HG03045 (cell line): ENCODE data around the gene GRIN3A.

Experiments used
- ATAC-seq: cut with Tn5 transposase; IDR thresholded peaks from one replicate; pipeline ENCODE4 v1.9.1; 2021; ENCODE audit warnings: mild to moderate bottlenecking, moderate library complexity; ENCODE audit not compliant: unreplicated experiment

GRIN3A gene

DNA sequence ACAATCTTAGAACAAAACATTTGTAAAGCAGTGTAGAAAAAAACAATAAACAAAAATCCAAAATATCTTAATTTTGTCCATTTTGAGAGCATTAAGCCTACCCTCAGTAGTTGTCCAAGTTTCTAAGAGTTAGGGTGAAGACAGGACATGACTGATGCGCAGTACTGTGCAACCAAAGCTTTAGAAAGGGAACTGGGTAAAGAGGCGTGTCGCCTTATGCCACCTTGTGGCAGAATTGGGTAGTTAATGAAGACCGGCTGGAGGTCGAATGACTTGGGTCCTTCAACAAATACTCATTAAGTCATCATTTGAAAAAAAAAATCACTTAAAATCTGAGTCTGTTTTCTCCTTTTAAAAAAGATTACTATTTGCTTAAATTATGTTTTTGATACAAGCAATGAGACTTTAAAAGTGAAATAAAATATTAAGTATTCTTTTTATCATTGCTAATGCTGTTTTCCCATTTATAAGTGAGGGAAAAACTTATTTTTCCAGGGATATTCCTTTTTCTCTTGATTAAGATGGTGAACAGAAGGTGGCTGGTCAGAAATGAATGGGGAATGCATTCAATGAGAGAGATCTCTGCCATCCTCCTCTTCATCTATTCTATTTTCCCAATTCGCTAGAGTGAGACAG lies 208.3 kb downstream of the GRIN3A start:
- peak; percentile 38 for ATAC-seq

DNA sequence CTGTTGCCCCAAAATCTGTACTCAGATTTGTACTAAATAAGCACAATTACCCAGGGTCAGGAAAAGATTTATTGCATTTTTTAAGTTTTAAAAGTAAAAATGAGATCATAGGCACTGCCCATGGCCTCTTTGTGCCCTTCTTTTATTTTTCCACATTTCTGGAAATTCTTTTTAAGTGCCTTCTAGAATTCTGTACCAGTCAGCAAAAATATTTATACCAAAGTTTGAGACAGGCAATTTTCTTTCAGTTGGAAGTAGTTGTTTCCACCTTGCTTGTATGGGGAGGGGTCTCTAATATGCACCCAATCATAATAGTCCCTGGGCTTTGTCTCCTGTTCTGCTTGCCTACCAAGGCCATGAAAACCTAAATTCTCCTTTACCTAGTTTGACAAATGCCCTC lies 210.4 kb downstream of the GRIN3A start:
- no peak for ATAC-seq

GRCh38 chr9:101527066-101527465 lies 211.4 kb downstream of the GRIN3A start:
- no peak for ATAC-seq

GRCh38 chr9:101524371-101524770 lies 214.1 kb downstream of the GRIN3A start:
- no peak for ATAC-seq
